ENCODE measurements around the gene SMIM27. TPM values are rescaled to one million over a fixed set of nuclear protein-coding genes. Genes with fewer than 3 reads are reported as not detected.
A peak's percentile ranks its signal among the peaks of the same experiment; 100 is the strongest.

SMIM27 gene
- total and polyA plus RNA-seq, 2 of the 13 experiments (the other 11 are each of a cell fraction or from before 2014, with no cell fraction given), result 17.9 to 19.0 TPM

GRCh38 chr9:32554107-32554506, 2.0 kb downstream of the SMIM27 start:
- DNase-seq (ENCODE audit: low spot score) (no peak), ATAC-seq (no peak), FAIRE-seq (no peak)
- intact Hi-C loops (cut with micrococcal nuclease; ENCODE audit: unreplicated experiment), result no loop called here
- in situ Hi-C loops (cut with HindIII; ENCODE audit: extremely low pct_ligation_motif_present, low pct_unique_long_range_greater_than_20kb), result no loop called here
- no peaks in the 10 kb centered on the region for H3K36me3 ChIP-seq (replicated peaks in 1 of 2; ENCODE audit: control insufficient read depth in 1 of 2, insufficient read depth in 2 of 2, low read length in 2 of 2)
- TF ChIP-seq CEBPG (CRISPR knock-in tag; IDR thresholded peaks at IDR 0.05) (peak; percentile 84), LRRFIP1 (CRISPR knock-in tag; conservative IDR thresholded peaks at IDR 0.05) (no peak), CEBPB (IDR thresholded peaks at IDR 0.05; ENCODE audit: borderline replicate concordance, low read depth, low read length) (peak; percentile 95), PHF5A (CRISPR knock-in tag; IDR thresholded peaks at IDR 0.05; ENCODE audit: low read depth, unreplicated experiment) (no peak), RFXAP (CRISPR knock-in tag; IDR thresholded peaks at IDR 0.05; ENCODE audit: borderline replicate concordance) (no peak), ZNF282 (IDR thresholded peaks at IDR 0.05; ENCODE audit: partially characterized antibody) (no peak), MXD3 (CRISPR knock-in tag; IDR thresholded peaks at IDR 0.05) (no peak), ZNF83 (CRISPR knock-in tag; IDR thresholded peaks at IDR 0.05; ENCODE audit: borderline replicate concordance) (no peak), KDM4B (CRISPR knock-in tag; IDR thresholded peaks at IDR 0.05) (no peak), ZNF607 (CRISPR knock-in tag; IDR thresholded peaks at IDR 0.05; ENCODE audit: borderline replicate concordance) (no peak), RFX3 (CRISPR knock-in tag; IDR thresholded peaks at IDR 0.05) (no peak), ZMYM4 (CRISPR knock-in tag; IDR thresholded peaks at IDR 0.05) (no peak)
- TF ChIP-seq, protein P1, sequence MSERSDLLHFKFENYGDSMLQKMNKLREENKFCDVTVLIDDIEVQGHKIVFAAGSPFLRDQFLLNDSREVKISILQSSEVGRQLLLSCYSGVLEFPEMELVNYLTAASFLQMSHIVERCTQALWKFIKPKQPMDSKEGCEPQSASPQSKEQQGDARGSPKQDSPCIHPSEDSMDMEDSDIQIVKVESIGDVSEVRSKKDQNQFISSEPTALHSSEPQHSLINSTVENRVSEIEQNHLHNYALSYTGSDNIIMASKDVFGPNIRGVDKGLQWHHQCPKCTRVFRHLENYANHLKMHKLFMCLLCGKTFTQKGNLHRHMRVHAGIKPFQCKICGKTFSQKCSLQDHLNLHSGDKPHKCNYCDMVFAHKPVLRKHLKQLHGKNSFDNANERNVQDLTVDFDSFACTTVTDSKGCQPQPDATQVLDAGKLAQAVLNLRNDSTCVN (CRISPR knock-in tag; IDR thresholded peaks at IDR 0.05; ENCODE audit: borderline replicate concordance), result no peak
- TF ChIP-seq, protein P2, sequence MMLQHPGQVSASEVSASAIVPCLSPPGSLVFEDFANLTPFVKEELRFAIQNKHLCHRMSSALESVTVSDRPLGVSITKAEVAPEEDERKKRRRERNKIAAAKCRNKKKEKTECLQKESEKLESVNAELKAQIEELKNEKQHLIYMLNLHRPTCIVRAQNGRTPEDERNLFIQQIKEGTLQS (CRISPR knock-in tag; IDR thresholded peaks at IDR 0.05), result no peak
- TF ChIP-seq, protein P3, sequence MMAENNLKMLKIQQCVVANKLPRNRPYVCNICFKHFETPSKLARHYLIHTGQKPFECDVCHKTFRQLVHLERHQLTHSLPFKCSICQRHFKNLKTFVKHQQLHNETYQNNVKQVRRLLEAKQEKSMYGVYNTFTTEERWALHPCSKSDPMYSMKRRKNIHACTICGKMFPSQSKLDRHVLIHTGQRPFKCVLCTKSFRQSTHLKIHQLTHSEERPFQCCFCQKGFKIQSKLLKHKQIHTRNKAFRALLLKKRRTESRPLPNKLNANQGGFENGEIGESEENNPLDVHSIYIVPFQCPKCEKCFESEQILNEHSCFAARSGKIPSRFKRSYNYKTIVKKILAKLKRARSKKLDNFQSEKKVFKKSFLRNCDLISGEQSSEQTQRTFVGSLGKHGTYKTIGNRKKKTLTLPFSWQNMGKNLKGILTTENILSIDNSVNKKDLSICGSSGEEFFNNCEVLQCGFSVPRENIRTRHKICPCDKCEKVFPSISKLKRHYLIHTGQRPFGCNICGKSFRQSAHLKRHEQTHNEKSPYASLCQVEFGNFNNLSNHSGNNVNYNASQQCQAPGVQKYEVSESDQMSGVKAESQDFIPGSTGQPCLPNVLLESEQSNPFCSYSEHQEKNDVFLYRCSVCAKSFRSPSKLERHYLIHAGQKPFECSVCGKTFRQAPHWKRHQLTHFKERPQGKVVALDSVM (CRISPR knock-in tag; IDR thresholded peaks at IDR 0.05), result no peak
- H2AFZ ChIP-seq (ENCODE audit: low read length), result no peak overlapping the region
- H3K4me1 ChIP-seq (ENCODE audit: insufficient read depth, low read length), result peaks cover 35% of the 10 kb centered on the region
- no peaks in the 10 kb centered on the region; a peak in 1 of 5 replicates for H3K27me3 ChIP-seq (ENCODE audit: control insufficient read depth in 1 of 2, insufficient read depth in 2 of 2, low read length in 2 of 2)
- BruUV-seq (replicated peaks), result no TSS peak
- CTCF ChIA-PET (ENCODE audit: low intra/inter-chr PET ratio, low total read pairs), result no interaction called here
- H3K4me2 ChIP-seq (ENCODE audit: low read depth, low read length), result no peak overlapping the region
- H3K79me2 ChIP-seq (ENCODE audit: insufficient read depth, low read length), result peaks cover 34% of the 10 kb centered on the region
- H3K9ac ChIP-seq (ENCODE audit: insufficient read depth, low read depth, low read length), result no peak overlapping the region
- H3K4me3 ChIP-seq (replicated peaks in 1 of 3; ENCODE audit: insufficient read depth in 1 of 3, low read depth in 2 of 3, low read length in 3 of 3), result no peak overlapping the region
- no peaks in the 10 kb centered on the region for H3K9me3 ChIP-seq (ENCODE audit: low read length)
- 92% methylated on average over 2 of the region's 2 CpGs for WGBS (ENCODE audit: low lambda C conversion rate)
- H3K27ac ChIP-seq (ENCODE audit: extremely low read length, insufficient read depth, low read length), result no peak overlapping the region
- peaks cover 13% of the 10 kb centered on the region for H4K20me1 ChIP-seq (ENCODE audit: insufficient read depth, low read length)
- POLR2A ChIA-PET, result no interaction called here

All from HepG2 (cell line).